Astrocyte (in vitro differentiated cells and primary cell): ENCODE data around the gene NRG3. TPM values are rescaled to one million over a fixed set of nuclear protein-coding genes. Genes with fewer than 3 reads are reported as not detected.

Experiments used
- DNase-seq: peaks from one replicate; pipeline ENCODE4 v3.0.0-alpha.2; 2010; ENCODE audit warnings: low read depth
- FAIRE-seq: peaks from 2 replicates; lab custom pipeline; 2011; peaks lifted over from hg19 to GRCh38; lab: Jason Lieb, UNC
- H2AFZ ChIP-seq: 2 replicates; pipeline ENCODE4 v1.6.0; 2012; ENCODE audit warnings: low read depth, low read length, inconsistent platforms
- H3K27ac ChIP-seq: 2 replicates; pipeline ENCODE4 v1.5.1; 2011; ENCODE audit warnings: low read depth, low read length, inconsistent platforms
- H3K27me3 ChIP-seq: 2 replicates; pipeline ENCODE4 v1.6.0; 2011; ENCODE audit warnings: low read length, inconsistent platforms; ENCODE audit not compliant: insufficient read depth
- H3K36me3 ChIP-seq: 2 replicates; pipeline ENCODE4 v1.5.1; 2011; ENCODE audit warnings: low read length, inconsistent platforms; ENCODE audit not compliant: insufficient read depth
- H3K4me1 ChIP-seq: 2 replicates; pipeline ENCODE4 v1.5.1; 2011; ENCODE audit warnings: low read length, inconsistent platforms; ENCODE audit not compliant: insufficient read depth
- H3K4me2 ChIP-seq: 2 replicates; pipeline ENCODE4 v1.6.0; 2012; ENCODE audit warnings: low read length, inconsistent platforms
- H3K4me3 ChIP-seq: 2 replicates; pipeline ENCODE4 v1.5.1; 2011; ENCODE audit warnings: low read depth, mild to moderate bottlenecking, low read length, inconsistent platforms; ENCODE audit not compliant: insufficient read depth
- H3K79me2 ChIP-seq: 2 replicates; pipeline ENCODE4 v1.6.0; 2012; ENCODE audit warnings: mild to moderate bottlenecking, low read length, inconsistent platforms; ENCODE audit not compliant: insufficient read depth
- H3K9ac ChIP-seq: 2 replicates; pipeline ENCODE4 v1.6.0; 2012; ENCODE audit warnings: mild to moderate bottlenecking, low read length, inconsistent platforms
- H3K9me3 ChIP-seq: 2 replicates; pipeline ENCODE4 v1.5.1; 2012; ENCODE audit warnings: low read depth, mild to moderate bottlenecking, low read length, inconsistent platforms; ENCODE audit not compliant: insufficient read depth
- H4K20me1 ChIP-seq: 2 replicates; pipeline ENCODE4 v1.6.0; 2012; ENCODE audit warnings: low read length, inconsistent platforms; ENCODE audit not compliant: insufficient read depth
- H3K27ac Mint-ChIP-seq: one replicate; pipeline ENCODE4 v1.8.0; 2021; ENCODE audit warnings: mild to moderate bottlenecking, mixed read lengths; ENCODE audit not compliant: unreplicated experiment
- H3K27me3 Mint-ChIP-seq: one replicate; pipeline ENCODE4 v1.8.0; 2021; ENCODE audit warnings: low read depth, mixed read lengths; ENCODE audit not compliant: unreplicated experiment
- H3K36me3 Mint-ChIP-seq: one replicate; pipeline ENCODE4 v1.8.0; 2021; ENCODE audit warnings: low read depth, mixed read lengths; ENCODE audit not compliant: unreplicated experiment
- H3K4me1 Mint-ChIP-seq: one replicate; pipeline ENCODE4 v1.8.0; 2021; ENCODE audit warnings: low read depth, mixed read lengths; ENCODE audit not compliant: unreplicated experiment
- H3K4me3 Mint-ChIP-seq: one replicate; pipeline ENCODE4 v1.8.0; 2021; ENCODE audit warnings: mild to moderate bottlenecking, moderate library complexity, mixed read lengths; ENCODE audit not compliant: unreplicated experiment
- H3K9me3 Mint-ChIP-seq: one replicate; pipeline ENCODE4 v1.8.0; 2021; ENCODE audit warnings: mild to moderate bottlenecking, mixed read lengths; ENCODE audit not compliant: unreplicated experiment
- EZH2 ChIP-seq: IDR thresholded peaks from 2 replicates; pipeline ENCODE4 v1.6.1; 2012; ENCODE audit warnings: mild to moderate bottlenecking, low read length, inconsistent platforms; ENCODE audit not compliant: insufficient read depth
- total RNA-seq: library from RNA; stranded (reverse); gene quantifications from 2 replicates; pipeline ENCODE4 v1.2.1, GENCODE V29; 2021
- TF ChIP-seq, protein P1 (sequence below): IDR thresholded peaks from 2 replicates; pipeline ENCODE4 v1.5.1; 2011; ENCODE audit warnings: low read depth, mild to moderate bottlenecking, inconsistent platforms, low read length, moderate library complexity; ENCODE audit not compliant: insufficient read depth

NRG3 gene
- total RNA-seq, 1 donor from 2014 or later = 2.1 TPM

DNA sequence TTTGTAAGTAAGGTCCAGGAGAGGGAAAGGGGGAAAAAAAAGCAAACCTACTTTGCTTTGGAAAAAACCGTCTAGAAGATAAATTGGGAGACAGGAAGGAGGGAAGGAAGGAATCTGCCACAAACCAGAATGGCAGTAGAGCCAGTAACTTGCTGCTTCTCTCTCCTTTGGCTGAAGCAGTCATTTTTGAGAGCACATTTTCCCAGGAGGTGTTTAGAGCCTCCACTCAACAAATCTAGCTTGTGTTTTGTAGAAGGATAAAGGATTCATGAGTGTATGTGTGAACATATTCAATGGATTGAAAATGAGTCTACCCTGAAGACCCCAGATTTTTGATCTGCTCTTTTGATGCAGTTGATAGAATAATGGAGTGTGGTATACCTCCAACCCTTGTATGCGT lies 2.6 kb downstream of the NRG3 start:
- H3K4me2 ChIP-seq = peak overlapping the region; percentile 83
- H3K36me3 ChIP-seq = no peaks in the 10 kb centered on the region
- no peaks in the 10 kb centered on the region for H3K79me2 ChIP-seq
- Mint-ChIP-seq H3K4me1 (peaks cover 10% of the 10 kb centered on the region), H3K4me3 (peak overlapping the region; percentile 87), H3K27me3 (peaks cover 18% of the 10 kb centered on the region), H3K27ac (no peak overlapping the region), H3K9me3 (peaks cover 2% of the 10 kb centered on the region), H3K36me3 (no peaks in the 10 kb centered on the region)
- no peak overlapping the region for H3K4me3 ChIP-seq
- no peak overlapping the region for H2AFZ ChIP-seq
- DNase-seq = no peak
- H4K20me1 ChIP-seq = no peaks in the 10 kb centered on the region
- peaks cover 6% of the 10 kb centered on the region for H3K4me1 ChIP-seq
- peaks cover 22% of the 10 kb centered on the region for H3K27me3 ChIP-seq
- no peak overlapping the region for H3K9ac ChIP-seq
- H3K27ac ChIP-seq = no peak overlapping the region
- TF ChIP-seq EZH2 = no peak
- TF ChIP-seq, protein P1, sequence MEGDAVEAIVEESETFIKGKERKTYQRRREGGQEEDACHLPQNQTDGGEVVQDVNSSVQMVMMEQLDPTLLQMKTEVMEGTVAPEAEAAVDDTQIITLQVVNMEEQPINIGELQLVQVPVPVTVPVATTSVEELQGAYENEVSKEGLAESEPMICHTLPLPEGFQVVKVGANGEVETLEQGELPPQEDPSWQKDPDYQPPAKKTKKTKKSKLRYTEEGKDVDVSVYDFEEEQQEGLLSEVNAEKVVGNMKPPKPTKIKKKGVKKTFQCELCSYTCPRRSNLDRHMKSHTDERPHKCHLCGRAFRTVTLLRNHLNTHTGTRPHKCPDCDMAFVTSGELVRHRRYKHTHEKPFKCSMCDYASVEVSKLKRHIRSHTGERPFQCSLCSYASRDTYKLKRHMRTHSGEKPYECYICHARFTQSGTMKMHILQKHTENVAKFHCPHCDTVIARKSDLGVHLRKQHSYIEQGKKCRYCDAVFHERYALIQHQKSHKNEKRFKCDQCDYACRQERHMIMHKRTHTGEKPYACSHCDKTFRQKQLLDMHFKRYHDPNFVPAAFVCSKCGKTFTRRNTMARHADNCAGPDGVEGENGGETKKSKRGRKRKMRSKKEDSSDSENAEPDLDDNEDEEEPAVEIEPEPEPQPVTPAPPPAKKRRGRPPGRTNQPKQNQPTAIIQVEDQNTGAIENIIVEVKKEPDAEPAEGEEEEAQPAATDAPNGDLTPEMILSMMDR = no peak
- FAIRE-seq = no peak
- H3K9me3 ChIP-seq = no peaks in the 10 kb centered on the region

- DNase-seq (no peak), FAIRE-seq (no peak)
- H3K27me3 ChIP-seq = peaks cover 3% of the 10 kb centered on the region
- H3K27ac ChIP-seq = no peak overlapping the region
- no peaks in the 10 kb centered on the region for H3K4me1 ChIP-seq
- no peaks in the 10 kb centered on the region for H4K20me1 ChIP-seq
- H3K4me2 ChIP-seq = no peak overlapping the region
- H3K4me1 Mint-ChIP-seq = peaks cover 2% of the 10 kb centered on the region
- H3K9me3 ChIP-seq = no peaks in the 10 kb centered on the region
- no peak overlapping the region for H2AFZ ChIP-seq
- H3K9ac ChIP-seq = no peak overlapping the region
- H3K9me3 Mint-ChIP-seq = no peaks in the 10 kb centered on the region
- no peaks in the 10 kb centered on the region for H3K79me2 ChIP-seq
- H3K27ac Mint-ChIP-seq = no peak overlapping the region
- no peak overlapping the region for H3K4me3 Mint-ChIP-seq
- H3K36me3 Mint-ChIP-seq = no peaks in the 10 kb centered on the region
- H3K27me3 Mint-ChIP-seq = peaks cover 3% of the 10 kb centered on the region
- H3K4me3 ChIP-seq = no peak overlapping the region
- TF ChIP-seq EZH2 = no peak
- TF ChIP-seq, protein P1 = no peak
- no peaks in the 10 kb centered on the region for H3K36me3 ChIP-seq
Observed at GRCh38 chr10:81882011-81882410, 7.0 kb downstream of the NRG3 start.

GRCh38 chr10:81884856-81885255 lies 9.9 kb downstream of the NRG3 start:
- no peak overlapping the region for H3K9ac ChIP-seq
- no peaks in the 10 kb centered on the region for H3K79me2 ChIP-seq
- Mint-ChIP-seq H3K4me3 (no peak overlapping the region), H3K4me1 (peaks cover 14% of the 10 kb centered on the region), H3K27me3 (no peaks in the 10 kb centered on the region), H3K36me3 (no peaks in the 10 kb centered on the region), H3K9me3 (no peaks in the 10 kb centered on the region), H3K27ac (no peak overlapping the region)
- no peak overlapping the region for H3K4me3 ChIP-seq
- no peak overlapping the region for H2AFZ ChIP-seq
- H3K27me3 ChIP-seq = no peaks in the 10 kb centered on the region
- H4K20me1 ChIP-seq = no peaks in the 10 kb centered on the region
- no peak overlapping the region for H3K27ac ChIP-seq
- H3K36me3 ChIP-seq = no peaks in the 10 kb centered on the region
- no peak overlapping the region for H3K4me2 ChIP-seq
- H3K9me3 ChIP-seq = no peaks in the 10 kb centered on the region
- FAIRE-seq (no peak), DNase-seq (no peak)
- TF ChIP-seq EZH2 = no peak
- TF ChIP-seq, protein P1 = no peak
- no peaks in the 10 kb centered on the region for H3K4me1 ChIP-seq
